GM23338 (cell line): ENCODE data around the gene CTNNA3.

Experiments used
- CREB1 ChIP-seq: fragments of 250-450 bp; sonication (Bioruptor Pico); IDR thresholded peaks from 2 replicates; pipeline ENCODE4 v1.5.0; 2020; ENCODE audit warnings: low read depth, mild to moderate bottlenecking, moderate library complexity
- CTCF ChIP-seq, 2 experiments: fragments of 200-600 bp in 1 of 2; sonication (generic) in 1 of 2; conservative IDR thresholded peaks; 2 replicates each; pipeline versions ENCODE4 v1.5.1 to v1.6.1; 2016 to 2017; ENCODE audit warnings: antibody characterized with exemption in 2 of 2, low read depth in 2 of 2, mild to moderate bottlenecking in 2 of 2, moderate library complexity in 1 of 2
- EZH2 ChIP-seq: fragments of 200-600 bp; sonication (generic); IDR thresholded peaks from one replicate; pipeline ENCODE4 v1.8.0; 2017; ENCODE audit warnings: antibody characterized with exemption, mild to moderate bottlenecking, low read depth; ENCODE audit not compliant: unreplicated experiment
- EZH2phosphoT487 ChIP-seq: fragments of 200-600 bp; sonication (generic); IDR thresholded peaks from one replicate; pipeline ENCODE4 v1.8.1; 2018; ENCODE audit warnings: antibody characterized with exemption; ENCODE audit not compliant: unreplicated experiment
- NANOG ChIP-seq: IDR thresholded peaks from 2 replicates; pipeline ENCODE4 v1.6.1; 2016; ENCODE audit warnings: antibody characterized with exemption, borderline replicate concordance
- POLR2AphosphoS5 ChIP-seq: IDR thresholded peaks from 2 replicates; pipeline ENCODE4 v1.6.1; 2016; ENCODE audit warnings: antibody characterized with exemption, low read depth
- STAT1 ChIP-seq: IDR thresholded peaks from one replicate; pipeline ENCODE4 v1.6.1; 2016; ENCODE audit warnings: antibody characterized with exemption; ENCODE audit not compliant: unreplicated experiment
- ZNF331 ChIP-seq: fragments of 250-450 bp; sonication (Bioruptor Pico); IDR thresholded peaks from 2 replicates; pipeline ENCODE4 v1.5.0; 2020; ENCODE audit warnings: low read depth, mild to moderate bottlenecking, moderate library complexity
- TF ChIP-seq, protein P1 (sequence below): IDR thresholded peaks from one replicate; pipeline ENCODE4 v1.6.1; 2018; ENCODE audit warnings: antibody characterized with exemption; ENCODE audit not compliant: unreplicated experiment
- TF ChIP-seq, protein P2 (sequence below): fragments of 250-450 bp; sonication (Bioruptor Pico); IDR thresholded peaks from 2 replicates; pipeline ENCODE4 v1.5.0; 2020; ENCODE audit warnings: mild to moderate bottlenecking, moderate library complexity
- TF ChIP-seq, protein P3 (sequence below): IDR thresholded peaks from 2 replicates; pipeline ENCODE4 v1.6.1; 2016; ENCODE audit warnings: antibody characterized with exemption

DNA sequence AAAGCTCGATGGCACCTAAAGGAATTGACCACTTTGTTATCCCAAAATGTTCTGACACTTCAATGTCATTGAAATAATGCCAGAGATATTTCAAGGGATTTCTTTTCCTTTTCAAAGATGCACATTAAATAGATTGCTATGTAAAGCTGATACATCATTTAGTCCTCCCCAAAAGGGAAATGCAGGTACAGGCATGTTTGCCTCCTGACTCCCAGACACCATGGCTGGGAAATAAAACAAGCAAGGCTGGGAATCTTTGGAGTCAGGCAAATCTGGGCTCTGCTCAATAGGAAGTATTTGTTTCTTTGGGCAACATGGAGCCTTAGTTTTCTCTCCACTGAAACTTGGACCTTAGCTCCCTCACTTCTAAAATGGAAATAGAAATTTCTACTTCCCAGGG, 1000.9 kb downstream of the CTNNA3 start:
- no peak for TF ChIP-seq CTCF (conservative IDR thresholded peaks at IDR 0.05; ENCODE audit: low read depth in 2 of 2)
- TF ChIP-seq, protein P1, sequence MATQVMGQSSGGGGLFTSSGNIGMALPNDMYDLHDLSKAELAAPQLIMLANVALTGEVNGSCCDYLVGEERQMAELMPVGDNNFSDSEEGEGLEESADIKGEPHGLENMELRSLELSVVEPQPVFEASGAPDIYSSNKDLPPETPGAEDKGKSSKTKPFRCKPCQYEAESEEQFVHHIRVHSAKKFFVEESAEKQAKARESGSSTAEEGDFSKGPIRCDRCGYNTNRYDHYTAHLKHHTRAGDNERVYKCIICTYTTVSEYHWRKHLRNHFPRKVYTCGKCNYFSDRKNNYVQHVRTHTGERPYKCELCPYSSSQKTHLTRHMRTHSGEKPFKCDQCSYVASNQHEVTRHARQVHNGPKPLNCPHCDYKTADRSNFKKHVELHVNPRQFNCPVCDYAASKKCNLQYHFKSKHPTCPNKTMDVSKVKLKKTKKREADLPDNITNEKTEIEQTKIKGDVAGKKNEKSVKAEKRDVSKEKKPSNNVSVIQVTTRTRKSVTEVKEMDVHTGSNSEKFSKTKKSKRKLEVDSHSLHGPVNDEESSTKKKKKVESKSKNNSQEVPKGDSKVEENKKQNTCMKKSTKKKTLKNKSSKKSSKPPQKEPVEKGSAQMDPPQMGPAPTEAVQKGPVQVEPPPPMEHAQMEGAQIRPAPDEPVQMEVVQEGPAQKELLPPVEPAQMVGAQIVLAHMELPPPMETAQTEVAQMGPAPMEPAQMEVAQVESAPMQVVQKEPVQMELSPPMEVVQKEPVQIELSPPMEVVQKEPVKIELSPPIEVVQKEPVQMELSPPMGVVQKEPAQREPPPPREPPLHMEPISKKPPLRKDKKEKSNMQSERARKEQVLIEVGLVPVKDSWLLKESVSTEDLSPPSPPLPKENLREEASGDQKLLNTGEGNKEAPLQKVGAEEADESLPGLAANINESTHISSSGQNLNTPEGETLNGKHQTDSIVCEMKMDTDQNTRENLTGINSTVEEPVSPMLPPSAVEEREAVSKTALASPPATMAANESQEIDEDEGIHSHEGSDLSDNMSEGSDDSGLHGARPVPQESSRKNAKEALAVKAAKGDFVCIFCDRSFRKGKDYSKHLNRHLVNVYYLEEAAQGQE, result no peak
- TF ChIP-seq POLR2AphosphoS5, result no peak
- no peak for TF ChIP-seq CREB1 (CRISPR knock-in tag)
- no peak for TF ChIP-seq EZH2phosphoT487
- no peak for TF ChIP-seq ZNF331 (CRISPR knock-in tag)
- TF ChIP-seq, protein P2, sequence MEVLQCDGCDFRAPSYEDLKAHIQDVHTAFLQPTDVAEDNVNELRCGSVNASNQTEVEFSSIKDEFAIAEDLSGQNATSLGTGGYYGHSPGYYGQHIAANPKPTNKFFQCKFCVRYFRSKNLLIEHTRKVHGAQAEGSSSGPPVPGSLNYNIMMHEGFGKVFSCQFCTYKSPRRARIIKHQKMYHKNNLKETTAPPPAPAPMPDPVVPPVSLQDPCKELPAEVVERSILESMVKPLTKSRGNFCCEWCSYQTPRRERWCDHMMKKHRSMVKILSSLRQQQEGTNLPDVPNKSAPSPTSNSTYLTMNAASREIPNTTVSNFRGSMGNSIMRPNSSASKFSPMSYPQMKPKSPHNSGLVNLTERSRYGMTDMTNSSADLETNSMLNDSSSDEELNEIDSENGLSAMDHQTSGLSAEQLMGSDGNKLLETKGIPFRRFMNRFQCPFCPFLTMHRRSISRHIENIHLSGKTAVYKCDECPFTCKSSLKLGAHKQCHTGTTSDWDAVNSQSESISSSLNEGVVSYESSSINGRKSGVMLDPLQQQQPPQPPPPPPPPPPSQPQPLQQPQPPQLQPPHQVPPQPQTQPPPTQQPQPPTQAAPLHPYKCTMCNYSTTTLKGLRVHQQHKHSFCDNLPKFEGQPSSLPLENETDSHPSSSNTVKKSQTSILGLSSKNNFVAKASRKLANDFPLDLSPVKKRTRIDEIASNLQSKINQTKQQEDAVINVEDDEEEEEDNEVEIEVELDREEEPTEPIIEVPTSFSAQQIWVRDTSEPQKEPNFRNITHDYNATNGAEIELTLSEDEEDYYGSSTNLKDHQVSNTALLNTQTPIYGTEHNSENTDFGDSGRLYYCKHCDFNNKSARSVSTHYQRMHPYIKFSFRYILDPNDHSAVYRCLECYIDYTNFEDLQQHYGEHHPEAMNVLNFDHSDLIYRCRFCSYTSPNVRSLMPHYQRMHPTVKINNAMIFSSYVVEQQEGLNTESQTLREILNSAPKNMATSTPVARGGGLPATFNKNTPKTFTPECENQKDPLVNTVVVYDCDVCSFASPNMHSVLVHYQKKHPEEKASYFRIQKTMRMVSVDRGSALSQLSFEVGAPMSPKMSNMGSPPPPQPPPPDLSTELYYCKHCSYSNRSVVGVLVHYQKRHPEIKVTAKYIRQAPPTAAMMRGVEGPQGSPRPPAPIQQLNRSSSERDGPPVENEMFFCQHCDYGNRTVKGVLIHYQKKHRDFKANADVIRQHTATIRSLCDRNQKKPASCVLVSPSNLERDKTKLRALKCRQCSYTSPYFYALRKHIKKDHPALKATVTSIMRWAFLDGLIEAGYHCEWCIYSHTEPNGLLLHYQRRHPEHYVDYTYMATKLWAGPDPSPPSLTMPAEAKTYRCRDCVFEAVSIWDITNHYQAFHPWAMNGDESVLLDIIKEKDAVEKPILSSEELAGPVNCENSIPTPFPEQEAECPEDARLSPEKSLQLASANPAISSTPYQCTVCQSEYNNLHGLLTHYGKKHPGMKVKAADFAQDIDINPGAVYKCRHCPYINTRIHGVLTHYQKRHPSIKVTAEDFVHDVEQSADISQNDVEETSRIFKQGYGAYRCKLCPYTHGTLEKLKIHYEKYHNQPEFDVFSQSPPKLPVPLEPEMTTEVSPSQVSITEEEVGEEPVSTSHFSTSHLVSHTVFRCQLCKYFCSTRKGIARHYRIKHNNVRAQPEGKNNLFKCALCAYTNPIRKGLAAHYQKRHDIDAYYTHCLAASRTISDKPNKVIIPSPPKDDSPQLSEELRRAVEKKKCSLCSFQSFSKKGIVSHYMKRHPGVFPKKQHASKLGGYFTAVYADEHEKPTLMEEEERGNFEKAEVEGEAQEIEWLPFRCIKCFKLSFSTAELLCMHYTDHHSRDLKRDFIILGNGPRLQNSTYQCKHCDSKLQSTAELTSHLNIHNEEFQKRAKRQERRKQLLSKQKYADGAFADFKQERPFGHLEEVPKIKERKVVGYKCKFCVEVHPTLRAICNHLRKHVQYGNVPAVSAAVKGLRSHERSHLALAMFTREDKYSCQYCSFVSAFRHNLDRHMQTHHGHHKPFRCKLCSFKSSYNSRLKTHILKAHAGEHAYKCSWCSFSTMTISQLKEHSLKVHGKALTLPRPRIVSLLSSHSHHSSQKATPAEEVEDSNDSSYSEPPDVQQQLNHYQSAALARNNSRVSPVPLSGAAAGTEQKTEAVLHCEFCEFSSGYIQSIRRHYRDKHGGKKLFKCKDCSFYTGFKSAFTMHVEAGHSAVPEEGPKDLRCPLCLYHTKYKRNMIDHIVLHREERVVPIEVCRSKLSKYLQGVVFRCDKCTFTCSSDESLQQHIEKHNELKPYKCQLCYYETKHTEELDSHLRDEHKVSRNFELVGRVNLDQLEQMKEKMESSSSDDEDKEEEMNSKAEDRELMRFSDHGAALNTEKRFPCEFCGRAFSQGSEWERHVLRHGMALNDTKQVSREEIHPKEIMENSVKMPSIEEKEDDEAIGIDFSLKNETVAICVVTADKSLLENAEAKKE (CRISPR knock-in tag), result no peak
- TF ChIP-seq EZH2, result no peak
- TF ChIP-seq, protein P3, sequence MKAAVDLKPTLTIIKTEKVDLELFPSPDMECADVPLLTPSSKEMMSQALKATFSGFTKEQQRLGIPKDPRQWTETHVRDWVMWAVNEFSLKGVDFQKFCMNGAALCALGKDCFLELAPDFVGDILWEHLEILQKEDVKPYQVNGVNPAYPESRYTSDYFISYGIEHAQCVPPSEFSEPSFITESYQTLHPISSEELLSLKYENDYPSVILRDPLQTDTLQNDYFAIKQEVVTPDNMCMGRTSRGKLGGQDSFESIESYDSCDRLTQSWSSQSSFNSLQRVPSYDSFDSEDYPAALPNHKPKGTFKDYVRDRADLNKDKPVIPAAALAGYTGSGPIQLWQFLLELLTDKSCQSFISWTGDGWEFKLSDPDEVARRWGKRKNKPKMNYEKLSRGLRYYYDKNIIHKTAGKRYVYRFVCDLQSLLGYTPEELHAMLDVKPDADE, result no peak
- no peak for TF ChIP-seq STAT1
- no peak for TF ChIP-seq NANOG
